Measurements from ENCODE around the gene MXD3. TPM values are rescaled to one million over a fixed set of nuclear protein-coding genes. Genes with fewer than 3 reads are reported as not detected.
"Not testable (repeated sequence)": the region's sequence is repeated elsewhere in the genome, so short reads cannot be mapped to it uniquely, and the experiment has no call there.

The MXD3 gene
- total RNA-seq, 1 experiment from 2014 or later = 15.8 TPM

DNA sequence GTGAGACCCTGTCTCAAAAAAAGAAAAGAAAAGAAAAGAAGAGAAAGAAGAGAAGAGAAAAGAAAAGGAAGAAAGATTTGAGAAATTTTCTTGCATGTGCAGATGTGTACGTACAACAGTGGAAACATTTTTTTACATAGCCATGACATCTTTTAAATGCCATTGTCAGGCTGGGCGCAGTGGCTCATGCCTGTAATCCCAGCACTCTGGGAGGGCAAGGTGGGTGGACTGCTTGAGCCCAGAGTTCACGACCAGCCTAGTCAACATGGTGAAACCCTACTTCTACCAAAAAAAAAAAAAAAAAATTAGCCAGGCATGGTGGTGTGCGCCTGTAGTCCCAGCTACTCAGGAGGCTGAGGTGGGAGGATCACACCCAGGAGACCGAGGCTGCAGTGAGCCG is 33.2 kb upstream of the MXD3 start:
- no peak for DNase-seq (ENCODE audit: extremely low read depth, low read depth)

DNA sequence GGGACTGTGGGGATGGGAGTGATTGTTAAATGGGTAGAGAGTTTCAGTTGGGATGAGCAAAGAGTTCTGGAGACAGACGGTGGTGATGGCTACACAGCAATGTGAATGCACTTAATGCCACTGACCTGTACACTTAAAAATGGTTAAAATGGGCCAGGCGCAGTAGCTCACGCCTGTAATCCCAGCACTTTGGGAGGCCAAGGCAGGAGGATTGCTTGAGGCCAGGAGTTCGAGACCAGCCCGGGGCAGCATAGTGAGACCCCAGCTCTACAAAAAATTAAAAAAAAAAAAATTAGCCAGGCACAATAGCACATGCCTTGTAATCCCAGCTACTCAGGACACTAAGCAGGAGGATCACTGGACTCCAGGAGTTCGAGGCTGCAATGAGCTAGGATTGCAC is 32.1 kb upstream of the MXD3 start:
- DNase-seq (ENCODE audit: extremely low read depth, low read depth) = no peak

DNA sequence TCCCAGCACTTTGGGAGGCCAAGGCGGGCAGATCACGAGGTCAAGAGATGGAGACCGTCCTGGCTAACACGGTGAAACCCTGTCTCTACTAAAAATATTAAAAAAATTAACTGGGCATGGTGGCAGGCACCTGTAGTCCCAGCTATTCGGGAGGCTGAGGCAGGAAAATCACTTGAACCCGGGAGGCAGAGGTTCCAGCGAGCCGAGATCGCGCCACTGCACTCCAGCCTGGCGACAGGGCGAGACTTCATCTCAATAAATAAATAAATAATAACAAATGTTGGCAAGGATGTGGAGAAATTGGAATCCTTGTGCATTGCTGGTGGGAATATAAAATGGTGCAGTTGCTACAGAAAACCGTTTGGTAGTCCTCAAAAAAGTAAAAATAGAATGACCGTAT is 31.3 kb upstream of the MXD3 start:
- DNase-seq (ENCODE audit: extremely low read depth, low read depth) = not testable (repeated sequence)

DNA sequence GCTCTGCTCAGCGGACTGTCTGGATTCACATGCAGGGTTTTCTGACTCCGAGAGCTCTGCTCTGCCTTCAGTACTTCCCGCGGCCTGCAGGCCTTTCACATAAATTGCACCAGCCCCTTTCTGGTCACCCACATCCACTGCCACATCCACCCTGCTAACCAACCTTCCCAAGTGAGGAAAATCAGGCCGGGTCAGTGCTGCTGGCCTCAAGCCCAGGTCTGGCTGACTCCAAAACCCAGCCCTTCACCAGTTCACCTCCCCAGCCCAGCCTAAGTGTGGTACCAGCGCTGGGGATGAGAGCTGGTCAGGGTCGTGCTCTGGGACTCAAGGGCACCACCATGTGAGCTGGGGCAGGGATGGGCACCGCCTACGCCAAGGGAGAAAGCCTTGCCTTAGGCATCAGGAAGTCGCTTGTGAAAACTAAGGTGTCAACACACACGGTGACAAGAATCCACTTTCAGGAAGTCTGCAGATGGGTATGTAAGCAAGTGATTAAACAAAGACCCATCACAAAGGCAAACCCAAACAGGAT is 27.5 kb upstream of the MXD3 start:
- DNase-seq (ENCODE audit: extremely low read depth, low read depth) = no peak

DNA sequence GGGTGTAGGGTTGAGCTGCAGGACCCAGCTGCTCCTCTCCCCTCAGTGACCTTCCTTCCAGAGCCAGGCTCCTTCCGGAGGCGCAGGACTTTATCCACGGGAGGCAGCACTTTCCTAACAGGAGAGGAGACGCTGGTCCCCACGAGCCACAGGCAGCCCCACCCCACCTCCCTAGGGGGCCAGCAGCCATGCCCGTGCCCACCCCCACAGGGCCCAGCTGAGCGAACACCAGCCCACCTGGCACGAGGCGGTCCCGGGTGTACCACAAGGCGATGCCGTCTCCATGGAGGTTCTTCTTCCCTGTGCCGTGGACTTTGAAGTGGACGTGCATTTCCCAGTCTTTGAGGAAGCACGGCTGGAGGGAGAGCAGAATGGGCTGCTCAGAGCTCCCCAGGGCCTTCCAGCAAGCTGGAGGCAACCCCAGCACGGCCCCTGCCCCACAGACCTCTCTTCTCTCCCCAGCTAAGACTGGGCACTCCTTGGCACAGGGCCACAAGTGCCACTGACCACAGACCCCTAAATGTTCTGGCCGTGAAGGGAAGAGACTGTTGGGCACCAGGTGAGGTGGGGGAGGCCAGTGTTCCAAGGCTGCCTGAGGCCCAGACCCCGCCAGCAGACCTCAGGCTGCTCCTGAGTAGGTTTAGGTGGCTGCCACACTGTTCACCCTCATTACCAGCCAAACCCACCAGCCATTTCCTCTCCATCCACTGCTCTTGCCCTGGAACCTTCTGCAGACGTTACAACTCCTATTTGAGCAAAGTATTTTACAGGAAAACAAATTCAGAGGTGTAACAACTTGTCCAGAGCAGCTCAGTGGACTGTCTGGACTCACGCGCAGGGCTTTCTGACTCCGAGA is 26.8 kb upstream of the MXD3 start:
- no peak for DNase-seq (ENCODE audit: extremely low read depth, low read depth)

DNA sequence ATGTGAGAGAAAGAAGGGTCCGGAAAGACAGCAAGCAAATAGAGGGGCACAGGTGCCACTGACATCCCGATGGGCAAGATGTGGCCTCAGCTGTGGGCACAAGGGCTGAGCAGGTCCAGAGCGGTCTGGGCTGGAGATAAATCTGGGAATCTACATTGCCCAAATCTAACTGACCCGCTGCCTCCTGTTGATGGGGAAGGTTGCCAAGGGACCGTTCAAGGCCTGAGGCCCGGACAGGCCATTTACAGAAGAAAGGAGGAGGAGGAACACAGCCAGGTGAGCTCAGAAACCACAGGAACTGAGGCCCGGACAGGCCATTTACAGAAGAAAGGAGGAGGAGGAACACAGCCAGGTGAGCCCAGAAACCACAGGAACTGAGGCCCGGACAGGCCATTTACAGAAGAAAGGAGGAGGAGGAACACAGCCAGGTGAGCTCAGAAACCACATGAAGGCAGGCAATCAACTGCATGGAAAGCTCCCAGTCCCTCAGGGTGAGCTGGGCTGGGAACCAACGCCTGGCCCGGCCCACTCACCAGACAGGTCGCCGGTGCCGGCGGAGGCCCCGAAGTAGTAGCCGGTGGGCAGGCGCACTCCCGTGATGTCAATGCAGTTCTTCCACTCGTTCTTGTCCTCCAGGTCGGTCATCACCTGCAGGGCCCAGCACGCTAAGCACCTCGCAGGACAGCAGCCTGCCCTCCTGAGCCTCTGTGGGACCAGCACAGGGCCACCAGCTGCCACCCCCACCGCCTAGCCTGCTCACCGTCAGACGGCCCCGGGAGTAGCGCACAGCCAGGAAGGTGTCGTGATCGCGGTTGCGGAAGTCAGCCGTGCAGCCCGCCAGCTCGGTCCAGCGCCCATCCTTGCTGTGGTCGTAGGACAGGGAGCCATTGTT is 25.2 kb upstream of the MXD3 start:
- DNase-seq (ENCODE audit: extremely low read depth, low read depth) = no peak

DNA sequence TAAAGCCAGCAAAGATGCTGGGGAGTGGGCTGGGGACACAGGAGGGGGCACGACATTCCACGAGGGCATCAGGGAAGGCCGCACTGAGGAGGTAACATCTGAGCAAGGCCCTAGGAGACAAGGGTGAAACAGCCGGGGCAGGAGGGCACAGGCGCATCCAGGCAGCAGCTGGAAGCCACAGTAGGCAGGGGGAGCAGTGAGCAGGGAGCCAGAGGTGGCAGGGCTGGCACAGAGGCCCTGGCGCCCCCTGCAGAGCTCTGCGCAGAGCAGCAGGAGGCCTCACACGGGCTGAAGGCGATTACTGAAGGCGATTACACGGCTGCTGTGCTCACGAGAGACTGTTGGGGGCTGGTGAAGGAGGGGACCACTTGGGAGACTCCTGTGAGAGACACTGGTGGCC is 24.4 kb upstream of the MXD3 start:
- peak; percentile 30 for DNase-seq (ENCODE audit: extremely low read depth, low read depth)

DNA sequence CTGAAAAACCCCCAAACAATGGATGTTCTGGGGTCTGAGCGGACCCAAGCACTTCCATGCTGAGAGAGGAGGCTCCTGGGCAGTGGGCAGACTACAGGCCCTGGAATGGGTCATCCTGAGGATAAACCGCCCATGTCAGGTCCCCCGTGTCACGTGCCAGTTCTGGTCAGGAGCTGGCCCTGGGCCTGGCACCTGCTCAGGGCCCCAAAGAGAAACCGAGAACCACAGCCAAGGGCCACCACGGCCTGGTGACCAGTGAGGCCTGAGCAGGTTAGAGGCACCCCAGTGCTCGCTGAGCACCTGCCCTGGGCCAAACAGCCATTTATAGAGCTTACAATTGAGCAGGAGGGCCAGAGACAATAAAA is 24.0 kb upstream of the MXD3 start:
- DNase-seq (ENCODE audit: extremely low read depth, low read depth) = no peak

DNA sequence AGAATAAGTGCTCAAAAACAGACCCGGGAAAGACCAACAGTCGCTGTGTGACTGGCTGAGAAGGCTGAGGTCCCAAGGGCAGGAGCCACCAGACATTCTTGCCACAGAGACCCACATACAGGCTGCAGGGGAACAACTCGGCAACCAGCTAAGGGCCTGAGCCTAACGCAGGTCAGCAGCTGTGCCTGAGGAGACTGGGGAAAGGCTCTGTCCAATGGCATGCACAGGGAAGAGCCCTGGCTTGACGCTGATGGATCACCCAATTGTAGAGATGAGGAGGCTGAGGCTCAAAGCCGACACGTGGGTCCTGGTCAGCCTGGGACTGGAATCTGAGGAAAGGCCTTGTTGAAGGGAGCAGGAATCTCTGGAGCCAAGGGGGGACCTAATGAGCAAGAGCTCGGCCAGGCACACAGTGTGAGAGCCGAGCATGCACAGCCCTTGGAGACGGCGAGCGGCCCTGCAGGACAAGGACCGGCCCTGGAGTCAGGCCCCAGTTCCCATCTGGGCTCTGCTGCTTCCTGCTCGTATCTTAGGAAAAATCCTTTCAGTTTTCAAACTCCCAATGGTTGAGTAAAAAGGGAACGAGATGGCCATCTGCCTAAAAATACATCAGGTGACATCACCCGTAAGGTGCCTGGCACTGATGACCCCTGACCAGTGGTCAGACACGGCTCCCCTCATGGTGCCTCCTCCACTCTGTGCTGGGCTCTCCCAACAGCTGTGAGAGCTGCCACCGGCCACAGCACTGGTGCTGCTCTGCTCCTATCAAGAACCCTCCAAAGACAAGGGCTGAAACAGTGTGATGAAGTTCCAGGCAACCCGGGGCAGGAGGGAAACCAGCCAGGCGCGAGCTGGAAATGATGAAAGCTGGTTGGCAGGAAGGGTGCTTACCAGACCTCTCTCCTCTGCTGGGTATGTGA is 23.3 kb upstream of the MXD3 start:
- no peak for DNase-seq (ENCODE audit: extremely low read depth, low read depth)

DNA sequence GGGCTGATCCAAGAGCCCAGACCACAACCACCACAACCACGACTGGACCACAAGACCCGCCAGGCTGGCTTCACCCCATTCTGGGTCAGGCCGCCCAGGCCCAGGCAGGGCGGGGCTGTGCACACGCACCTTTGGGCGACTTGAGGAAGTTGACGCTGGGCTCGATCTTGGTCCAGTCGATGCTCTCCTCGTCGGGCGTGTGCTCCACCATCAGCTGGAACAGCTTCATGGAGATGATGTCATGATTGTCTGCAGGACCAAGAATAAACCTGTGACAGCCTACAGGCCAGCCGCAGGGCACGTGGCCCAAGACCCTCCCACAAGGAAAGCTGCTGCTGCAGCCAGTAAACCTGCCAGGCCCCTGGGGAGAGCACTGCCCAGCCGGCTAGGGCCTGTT is 22.5 kb upstream of the MXD3 start:
- no peak for DNase-seq (ENCODE audit: extremely low read depth, low read depth)

DNA sequence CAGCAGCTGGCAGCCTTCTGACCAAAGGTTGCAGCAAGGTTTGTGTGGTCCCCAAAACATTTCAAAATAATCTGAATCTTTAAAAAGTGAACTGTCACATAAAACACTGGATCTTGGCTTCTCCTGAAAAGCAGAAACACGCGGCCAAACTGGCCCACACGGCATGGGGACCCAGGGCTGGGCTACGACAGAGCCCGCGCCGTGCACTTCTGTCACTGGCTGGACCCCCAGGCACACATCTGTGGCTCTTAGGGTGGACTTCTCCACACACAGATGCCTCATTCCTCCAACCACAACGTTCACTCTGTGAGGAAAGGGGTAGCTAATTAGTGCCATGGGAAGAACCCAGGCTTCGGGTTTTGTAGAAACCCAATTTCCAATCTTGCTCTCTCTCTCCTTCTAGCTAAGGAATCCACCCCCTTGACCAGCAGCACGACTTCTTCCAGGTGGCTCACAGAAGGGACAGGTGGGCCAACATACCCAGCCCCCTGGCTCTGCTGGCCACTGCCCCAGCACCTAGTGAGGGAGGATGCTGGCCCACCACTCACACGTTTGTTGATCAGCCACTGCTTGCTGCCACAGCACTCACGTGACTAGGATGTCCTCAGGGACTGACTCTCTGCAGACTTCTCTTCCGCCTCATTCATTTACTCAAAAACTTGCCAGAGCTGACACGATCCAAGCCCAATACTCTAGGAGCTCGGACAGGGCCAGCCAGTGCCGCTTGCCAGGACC is 21.9 kb upstream of the MXD3 start:
- no peak for DNase-seq (ENCODE audit: extremely low read depth, low read depth)

DNA sequence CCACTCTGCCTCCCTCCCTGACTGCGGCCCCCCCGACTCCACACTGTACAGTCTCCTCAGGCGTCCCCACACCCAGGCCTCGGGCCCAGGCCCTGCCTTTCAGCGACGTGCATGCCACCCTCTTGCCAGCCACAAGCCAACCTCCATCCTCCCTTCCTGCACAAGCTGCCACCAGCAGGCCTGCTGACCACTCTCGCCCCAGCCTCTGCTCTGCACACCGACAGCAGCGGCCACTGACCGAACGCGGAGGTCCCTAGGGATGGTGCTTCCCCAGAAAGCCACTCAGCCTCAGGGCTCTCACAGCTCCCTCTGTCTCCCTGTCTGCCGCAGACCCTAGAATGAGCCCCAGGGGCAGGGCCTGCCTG is 21.2 kb upstream of the MXD3 start:
- no peak for DNase-seq (ENCODE audit: extremely low read depth, low read depth)

DNA sequence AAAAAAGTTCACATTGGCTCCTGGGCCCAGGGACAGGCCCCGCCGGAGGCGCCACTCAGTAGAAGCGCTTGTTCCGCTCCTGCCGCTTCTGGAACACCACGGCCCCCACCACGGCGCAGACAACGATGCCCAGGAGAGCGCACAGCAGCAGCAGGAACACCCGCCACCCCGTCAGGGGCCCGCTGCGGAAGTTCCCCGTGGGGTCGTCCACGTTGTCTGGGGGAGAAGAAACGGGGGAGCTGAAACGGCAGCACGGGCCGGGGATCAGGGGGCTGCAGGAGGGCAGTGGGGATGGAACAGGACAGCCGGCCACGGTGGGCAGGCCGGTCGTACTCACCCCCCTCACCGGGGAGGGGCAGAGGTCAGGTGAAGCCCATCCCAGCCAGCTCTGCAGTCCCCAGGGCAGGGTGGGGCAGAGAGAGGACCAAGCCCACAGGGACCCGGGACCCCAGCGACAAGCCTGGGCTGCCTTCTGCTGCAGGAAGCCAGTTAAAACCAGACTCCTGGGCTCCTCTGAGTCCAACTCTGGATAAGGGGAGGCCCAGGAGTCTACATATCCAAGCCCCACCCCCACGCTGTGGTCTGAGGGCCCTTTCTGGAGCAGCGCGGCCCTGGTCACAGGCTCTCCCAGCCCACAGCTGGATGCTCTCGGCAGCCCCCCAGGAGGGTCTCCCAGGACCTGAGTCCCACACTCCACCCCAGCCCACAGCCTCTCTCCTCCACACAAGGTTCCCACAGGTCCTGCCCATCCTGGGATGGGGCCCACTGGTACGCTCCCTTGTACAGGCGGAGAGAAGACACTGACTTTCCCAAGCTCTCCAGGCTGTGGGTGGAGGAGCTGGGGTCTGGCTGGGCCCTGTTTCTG is 20.6 kb upstream of the MXD3 start:
- DNase-seq (ENCODE audit: extremely low read depth, low read depth) = no peak

DNA sequence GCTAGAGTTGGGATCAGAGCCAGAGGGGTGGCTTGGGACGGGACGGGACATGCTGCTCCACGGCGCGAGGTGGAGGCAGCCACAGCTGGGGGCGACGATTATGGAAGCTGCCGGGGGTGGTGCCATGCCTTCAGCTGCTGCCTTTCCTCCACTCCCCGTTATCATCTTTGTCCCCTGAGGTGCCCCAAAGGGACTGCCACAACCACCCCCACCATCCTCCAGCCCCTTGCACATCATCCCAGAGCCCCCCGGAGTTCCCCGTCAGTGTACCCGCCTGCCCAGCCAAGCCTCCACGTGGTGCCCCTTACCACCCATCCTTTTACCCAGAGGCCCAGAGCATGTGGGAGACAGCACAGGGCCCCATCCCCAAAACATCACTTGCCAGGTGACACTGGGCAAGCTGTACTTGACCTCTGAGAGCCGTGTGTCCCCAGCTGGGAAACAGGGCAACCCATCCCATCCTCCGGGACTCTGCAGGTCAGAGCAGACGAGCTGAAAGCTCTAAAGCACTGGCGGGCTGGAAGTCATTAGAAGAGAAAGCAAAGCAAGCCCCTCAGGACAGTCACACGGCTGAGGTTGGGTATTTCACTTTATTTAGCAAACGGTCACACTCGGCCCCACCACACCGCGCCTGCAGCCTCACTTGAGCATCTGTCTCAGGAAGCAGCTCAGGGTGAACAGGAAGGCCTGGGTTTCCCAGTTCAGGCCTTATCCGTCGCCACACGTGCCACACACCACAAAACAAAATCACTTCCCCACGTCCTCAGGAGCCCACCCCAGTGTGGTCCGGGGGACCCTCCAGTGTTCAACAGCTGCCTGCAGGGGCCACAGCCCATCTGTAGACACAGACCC is 19.5 kb upstream of the MXD3 start:
- DNase-seq (ENCODE audit: extremely low read depth, low read depth) = no peak

DNA sequence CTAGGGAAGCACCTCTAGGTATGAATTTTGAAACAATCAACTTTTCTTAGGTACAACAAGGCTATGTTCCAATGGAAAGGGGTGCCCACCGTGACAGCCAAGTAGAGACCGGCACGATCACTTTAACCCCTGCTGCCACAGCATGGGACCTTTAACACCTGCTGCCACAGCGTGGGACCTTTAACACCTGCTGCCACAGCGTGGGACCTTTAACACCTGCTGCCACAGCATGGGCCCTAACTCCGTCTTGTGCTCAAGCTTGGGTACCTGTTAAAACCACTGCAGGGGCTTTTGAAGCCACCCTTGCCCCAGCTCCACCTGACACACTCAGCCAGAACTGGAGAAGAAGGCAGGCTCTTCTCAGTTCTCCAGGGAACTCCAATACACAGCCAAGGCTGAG is 18.2 kb upstream of the MXD3 start:
- DNase-seq (ENCODE audit: extremely low read depth, low read depth) = no peak

DNA sequence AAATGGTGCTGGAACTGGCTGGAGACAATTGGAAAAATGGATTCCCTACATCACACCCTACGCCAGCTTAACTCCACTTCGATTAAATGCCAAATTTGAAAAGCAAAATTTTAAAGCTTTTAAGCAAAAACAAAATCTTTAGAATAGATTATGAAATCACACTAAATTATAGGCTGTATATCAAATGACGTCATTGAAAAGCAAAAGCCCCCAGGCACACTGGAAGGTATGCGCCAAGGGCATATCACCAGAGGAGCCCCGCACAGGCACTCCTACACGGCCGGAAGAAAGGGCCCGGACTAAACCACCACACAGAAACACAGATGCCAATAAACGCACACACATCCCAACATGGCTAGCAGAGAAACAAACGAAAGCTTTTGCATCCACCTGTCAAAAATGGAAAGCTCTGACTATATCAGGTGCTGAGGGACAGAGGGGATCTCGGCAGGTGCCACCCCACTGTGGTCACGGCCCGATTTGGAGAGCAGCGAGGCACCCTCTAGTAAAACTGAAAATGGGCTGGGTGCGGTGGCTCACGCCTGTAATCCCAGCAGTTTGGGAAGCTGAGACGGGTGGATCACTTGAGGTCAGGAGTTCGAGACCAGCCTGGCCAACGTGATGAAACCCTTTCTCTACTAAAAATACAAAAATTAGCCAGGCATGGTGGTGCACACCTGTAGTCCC is 17.0 kb upstream of the MXD3 start:
- no peak for DNase-seq (ENCODE audit: extremely low read depth, low read depth)

Measured in NCI-H460 (cell line).